IMR-90 (cell line): Measurements from ENCODE around the gene TM9SF4. TPM values are rescaled to one million over a fixed set of nuclear protein-coding genes. Genes with fewer than 3 reads are reported as not detected.

Source experiments
- ATAC-seq: fragments of 200-7000 bp; cut with Tn5 transposase; 2 replicates; pipeline ENCODE4 v1.9.1; 2020; ENCODE audit warnings: low read depth, mild to moderate bottlenecking, moderate library complexity
- BruUV-seq: library from RNA; stranded (reverse); fragments of 400-500 nt; replicated peaks from 2 replicates; lab custom pipeline; 2021; lab: Mats Ljungman, UMichigan
- CTCF ChIA-PET: fragments of 300-600 bp; formaldehyde crosslinking; extraction: SDS; loops from one replicate; lab custom pipeline; 2021; ENCODE audit warnings: antibody characterized with exemption; lab: Yijun Ruan, JAX
- POLR2A ChIA-PET: fragments of 300-600 bp; sonication (Branson Sonifier 250); formaldehyde crosslinking; loops from one replicate; lab custom pipeline; 2022; ENCODE audit warnings: antibody characterized with exemption; ENCODE audit not compliant: unreplicated experiment; lab: Charles Lee
- DNase-seq: peaks from one replicate; pipeline ENCODE4 v3.0.0; 2013
- H2AFZ ChIP-seq: replicated peaks from 2 replicates; pipeline ENCODE3; 2013; ENCODE audit warnings: low read length, mild to moderate bottlenecking; ENCODE audit not compliant: poor library complexity
- H2AK5ac ChIP-seq: 2 replicates; pipeline ENCODE4 v1.6.1; 2013; ENCODE audit warnings: low read depth, low read length, inconsistent platforms
- H2AK9ac ChIP-seq: replicated peaks from 2 replicates; pipeline ENCODE3; 2013; ENCODE audit warnings: mild to moderate bottlenecking, low read depth, low read length, moderate library complexity; ENCODE audit not compliant: poor library complexity
- H2BK120ac ChIP-seq: 2 replicates; pipeline ENCODE4 v1.6.1; 2013; ENCODE audit warnings: low read depth, low read length, inconsistent platforms
- H2BK15ac ChIP-seq: 3 replicates; pipeline ENCODE4 v1.6.1; 2013; ENCODE audit warnings: low read depth, low read length, inconsistent platforms
- H2BK20ac ChIP-seq: 2 replicates; pipeline ENCODE4 v1.6.1; 2013; ENCODE audit warnings: low read depth, mild to moderate bottlenecking, inconsistent platforms, low read length, moderate library complexity
- H2BK5ac ChIP-seq: 2 replicates; pipeline ENCODE4 v1.6.1; 2013; ENCODE audit warnings: mild to moderate bottlenecking, low read depth, low read length, inconsistent platforms; ENCODE audit not compliant: poor library complexity, severe bottlenecking
- H3K14ac ChIP-seq: replicated peaks from 2 replicates; pipeline ENCODE4 v1.6.1; 2013; ENCODE audit warnings: low read depth, low read length, inconsistent platforms
- H3K18ac ChIP-seq: 2 replicates; pipeline ENCODE4 v1.6.1; 2013; ENCODE audit warnings: low read depth, low read length, control low read depth
- H3K23ac ChIP-seq: 2 replicates; pipeline ENCODE4 v1.6.1; 2013; ENCODE audit warnings: low read depth, low read length, inconsistent platforms
- H3K27ac ChIP-seq: 2 replicates; pipeline ENCODE4 v1.5.1; 2013; ENCODE audit warnings: mild to moderate bottlenecking, control low read depth, low read length; ENCODE audit not compliant: insufficient read depth
- H3K27me3 ChIP-seq: 2 replicates; pipeline ENCODE4 v1.6.1; 2013; ENCODE audit warnings: low read length; ENCODE audit not compliant: control insufficient read depth, insufficient read depth
- H3K36me3 ChIP-seq: 2 replicates; pipeline ENCODE4 v1.6.1; 2013; ENCODE audit warnings: low read length, mixed read lengths; ENCODE audit not compliant: control insufficient read depth, insufficient read depth
- H3K4ac ChIP-seq: 2 replicates; pipeline ENCODE4 v1.6.1; 2013; ENCODE audit warnings: low read depth, low read length, inconsistent platforms
- H3K4me1 ChIP-seq: 2 replicates; pipeline ENCODE4 v1.6.1; 2013; ENCODE audit warnings: low read length, mixed read lengths; ENCODE audit not compliant: control insufficient read depth, insufficient read depth
- H3K4me2 ChIP-seq: 2 replicates; pipeline ENCODE4 v1.6.1; 2013; ENCODE audit warnings: low read depth, mild to moderate bottlenecking, control low read depth, low read length, moderate library complexity
- H3K4me3 ChIP-seq: 2 replicates; pipeline ENCODE4 v1.5.1; 2013; ENCODE audit warnings: low read depth, mild to moderate bottlenecking, control low read depth, low read length, moderate library complexity; ENCODE audit not compliant: insufficient read depth
- H3K56ac ChIP-seq: 2 replicates; pipeline ENCODE4 v1.6.1; 2013; ENCODE audit warnings: low read length, inconsistent platforms; ENCODE audit not compliant: insufficient read depth; ENCODE audit errors: extremely low read depth
- H3K79me1 ChIP-seq, 2 experiments: 2 replicates each; pipeline ENCODE4 v1.6.1; 2013; ENCODE audit warnings: low read length in 2 of 2, inconsistent platforms in 1 of 2, low read depth in 1 of 2
- H3K9ac ChIP-seq: 2 replicates; pipeline ENCODE4 v1.6.1; 2013; ENCODE audit warnings: low read depth, low read length, control low read depth
- H3K9me1 ChIP-seq: 2 replicates; pipeline ENCODE4 v1.6.1; 2013; ENCODE audit warnings: low read length, inconsistent platforms; ENCODE audit not compliant: insufficient read depth
- H3K9me3 ChIP-seq: 2 replicates; pipeline ENCODE4 v1.6.1; 2013; ENCODE audit warnings: low read length; ENCODE audit not compliant: control insufficient read depth, insufficient read depth
- H4K20me1 ChIP-seq: 2 replicates; pipeline ENCODE4 v1.6.1; 2013; ENCODE audit warnings: low read length, inconsistent platforms; ENCODE audit not compliant: insufficient read depth
- H4K5ac ChIP-seq: 2 replicates; pipeline ENCODE4 v1.6.1; 2013; ENCODE audit warnings: mild to moderate bottlenecking, low read depth, low read length, control low read depth
- H4K8ac ChIP-seq, 2 experiments: 2 replicates each; pipeline ENCODE4 v1.6.1; 2013; ENCODE audit warnings: low read depth in 2 of 2, low read length in 2 of 2, control low read depth in 1 of 2, inconsistent platforms in 1 of 2
- H4K91ac ChIP-seq: 2 replicates; pipeline ENCODE4 v1.6.1; 2013; ENCODE audit warnings: low read depth, low read length, inconsistent platforms; ENCODE audit not compliant: insufficient read depth
- MAFK ChIP-seq: IDR thresholded peaks from 2 replicates; pipeline ENCODE4 v1.6.1; 2012; ENCODE audit warnings: low read depth, low read length, improper control_type of control experiment
- RFX5 ChIP-seq: IDR thresholded peaks from 2 replicates; pipeline ENCODE4 v1.8.0; 2012; ENCODE audit warnings: low read depth, mild to moderate bottlenecking, low read length, moderate library complexity
- WGBS, 2 experiments: methylation state at CpG; one replicate each; pipeline versions ENCODE4 v1.1.5 to v1.1.7; 2013; ENCODE audit warnings: missing lambda C conversion rate in 2 of 2; ENCODE audit not compliant: insufficient read length in 1 of 2; ENCODE audit errors: extremely low coverage in 2 of 2; 5-methylcytosine and 5-hydroxymethylcytosine counted together
- dilution Hi-C: fragments of 300-500 bp; cut with HindIII; formaldehyde crosslinking; loops from one replicate; pipeline ENCODE4 v1.14.3; 2018; ENCODE audit warnings: low sequenced_read_pairs; ENCODE audit not compliant: unreplicated experiment
- in situ Hi-C: fragments of 300-500 bp; cut with MboI; formaldehyde crosslinking; loops from 3 replicates; pipeline ENCODE4 v1.14.3; 2019; ENCODE audit warnings: low sequenced_read_pairs, inconsistent platforms, mixed read lengths
- intact Hi-C: fragments of 100-400 bp; cut with micrococcal nuclease; formaldehyde crosslinking; loops from 2 replicates; pipeline ENCODE4 v1.10.0; 2022
- polyA plus RNA-seq, 3 experiments: library from polyadenylated mRNA; depleted of rRNA; stranded (reverse); fragments of >200 nt; gene quantifications; 2 replicates each; pipeline ENCODE4 v1.2.3, GENCODE V29; 2012; ENCODE audit warnings: low replicate concordance in 1 of 3
- total RNA-seq: library from RNA; depleted of rRNA; stranded (reverse); fragments of >200 nt; gene quantifications from 2 replicates; pipeline ENCODE4 v1.2.3, GENCODE V29; 2012; rRNA removed

TM9SF4 gene
- total and polyA plus RNA-seq, 2 of the 4 experiments (the other 2 are of a cell fraction), result 35.3 to 59.1 TPM

DNA sequence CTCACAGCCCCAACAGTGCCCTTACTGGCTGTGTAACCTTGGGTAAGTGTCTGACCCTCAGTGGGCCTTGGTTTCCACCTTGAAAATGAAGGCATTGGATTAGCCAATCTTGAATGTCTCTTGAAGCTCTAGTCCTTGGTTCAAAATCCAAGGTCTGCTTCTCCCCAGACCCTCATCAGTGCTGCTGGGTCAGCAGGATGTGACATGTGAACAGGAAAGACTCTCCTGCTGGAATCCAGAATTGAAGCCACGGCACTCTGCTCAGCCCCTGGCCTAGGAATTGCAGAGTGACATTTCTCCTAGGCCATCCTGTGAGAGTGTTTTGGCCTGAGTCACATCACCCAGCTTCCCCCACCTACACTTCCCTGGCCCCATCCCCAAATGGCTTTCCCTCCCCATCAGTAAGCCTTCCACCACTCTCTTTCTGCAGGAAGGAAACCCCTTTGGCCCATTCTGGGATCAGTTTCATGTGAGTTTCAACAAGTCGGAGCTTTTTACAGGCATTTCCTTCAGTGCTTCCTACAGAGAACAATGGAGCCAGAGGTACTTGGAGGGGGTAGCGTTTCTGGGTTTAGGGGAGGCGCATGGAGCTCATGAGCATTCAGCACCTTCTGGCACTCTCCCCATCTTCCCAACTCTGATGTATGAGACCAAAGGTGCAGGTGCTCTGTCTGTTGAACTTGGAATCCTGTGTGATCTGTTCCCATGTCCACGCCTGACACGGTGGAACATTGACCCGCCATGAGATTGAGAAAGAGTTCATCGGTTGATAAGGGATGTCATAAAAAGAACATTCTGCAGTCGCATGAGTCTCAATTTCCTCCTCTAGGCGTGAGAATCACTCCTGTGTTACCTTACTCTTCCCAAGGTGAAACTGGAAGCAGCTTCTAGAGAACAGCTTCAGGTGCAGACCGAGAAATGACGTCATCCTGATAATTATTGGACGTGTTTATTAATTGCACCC, 106.9 kb downstream of the TM9SF4 start:
- Histone ChIP-seq H4K20me1 (no peaks in the 10 kb centered on the region), H3K27me3 (no peaks in the 10 kb centered on the region), H3K9me1 (peaks cover 11% of the 10 kb centered on the region; the same call in 1 of the 2 replicates), H3K18ac (no peak overlapping the region), H2BK120ac (no peak overlapping the region), H3K4ac (no peak overlapping the region), H3K9me3 (no peaks in the 10 kb centered on the region), H4K8ac (no peak overlapping the region), H4K5ac (no peak overlapping the region), H3K79me1 (peaks cover 6 to 32% of the 10 kb centered on the region in 2 experiments), H3K23ac (no peak overlapping the region), H2AK5ac (no peak overlapping the region), H3K56ac (no peak overlapping the region), H3K4me3 (no peak overlapping the region), H3K27ac (no peak overlapping the region), H3K36me3 (peaks cover 48% of the 10 kb centered on the region), H2AK9ac (no peak overlapping the region), H2BK20ac (no peak overlapping the region), H4K91ac (no peak overlapping the region), H2BK5ac (no peak overlapping the region), H2AFZ (no peak overlapping the region), H2BK15ac (no peak overlapping the region), H3K4me2 (no peak overlapping the region), H3K14ac (no peak overlapping the region), H3K4me1 (no peaks in the 10 kb centered on the region), H3K9ac (no peak overlapping the region)
- BruUV-seq, result no TSS peak
- CTCF ChIA-PET, result no interaction called here
- 100% methylated on average over 4 of the region's 13 CpGs; no CpG with 5 or more reads in 1 of the 2 experiments for WGBS, 2 experiments
- ATAC-seq (no peak), DNase-seq (no peak)
- in situ Hi-C loops, result no loop called here
- intact Hi-C loops, result no loop called here
- dilution Hi-C loops, result no loop called here
- TF ChIP-seq MAFK (no peak), RFX5 (no peak)
- POLR2A ChIA-PET, result no interaction called here

Other genes starting within 250 kb of the TM9SF4 start
- not detected in 2 replicates for gene DUSP15, start 239.2 kb upstream of the TM9SF4 start, total RNA-seq
- not detected in 2 replicates for gene DUSP15, start 239.2 kb upstream of the TM9SF4 start, polyA plus RNA-seq (2012; rRNA removed)
- not detected in 2 replicates for gene TTLL9, start 239.1 kb upstream of the TM9SF4 start, total RNA-seq
- not detected in 2 replicates for gene TTLL9, start 239.1 kb upstream of the TM9SF4 start, polyA plus RNA-seq (2012; rRNA removed)
- 5.0 and 5.8 TPM in 2 replicates for gene PDRG1, start 157.7 kb upstream of the TM9SF4 start, total RNA-seq
- 15.7 and 16.0 TPM in 2 replicates for gene PDRG1, start 157.7 kb upstream of the TM9SF4 start, polyA plus RNA-seq (2012; rRNA removed)
- gene XKR7, start 141.6 kb upstream of the TM9SF4 start, total RNA-seq, result not detected in 2 replicates
- gene XKR7, start 141.6 kb upstream of the TM9SF4 start, polyA plus RNA-seq (2012; rRNA removed), result not detected in 2 replicates
- not detected in 2 replicates for gene CCM2L, start 99.3 kb upstream of the TM9SF4 start, total RNA-seq
- not detected in 2 replicates for gene CCM2L, start 99.3 kb upstream of the TM9SF4 start, polyA plus RNA-seq (2012; rRNA removed)
- gene HCK, start 57.5 kb upstream of the TM9SF4 start, total RNA-seq, result not detected in 2 replicates
- not detected in 2 replicates for gene HCK, start 57.5 kb upstream of the TM9SF4 start, polyA plus RNA-seq (2012; rRNA removed)
- 2.9 and 3.1 TPM in 2 replicates for gene PLAGL2, start 98.0 kb downstream of the TM9SF4 start, total RNA-seq
- 7.5 and 7.7 TPM in 2 replicates for gene PLAGL2, start 98.0 kb downstream of the TM9SF4 start, polyA plus RNA-seq (2012; rRNA removed)
- gene POFUT1, start 98.2 kb downstream of the TM9SF4 start, total RNA-seq, result 23.1 and 25.5 TPM in 2 replicates
- gene POFUT1, start 98.2 kb downstream of the TM9SF4 start, polyA plus RNA-seq (2012; rRNA removed), result 35.4 and 41.1 TPM in 2 replicates
- gene KIF3B, start 167.9 kb downstream of the TM9SF4 start, total RNA-seq, result 25.3 and 28.1 TPM in 2 replicates
- gene KIF3B, start 167.9 kb downstream of the TM9SF4 start, polyA plus RNA-seq (2012; rRNA removed), result 15.8 and 17.1 TPM in 2 replicates
- 29.9 and 33.3 TPM in 2 replicates for gene ASXL1, start 248.6 kb downstream of the TM9SF4 start, total RNA-seq
- 35.2 and 37.1 TPM in 2 replicates for gene ASXL1, start 248.6 kb downstream of the TM9SF4 start, polyA plus RNA-seq (2012; rRNA removed)